Epithelial cell of prostate (primary cell): ENCODE data around the gene TCF12.
"Not testable (repeated sequence)": the region's sequence is repeated elsewhere in the genome, so short reads cannot be mapped to it uniquely, and the experiment has no call there.

Experiments
- DNase-seq: peaks from one replicate; pipeline ENCODE4 v3.0.0-alpha.2; 2011; ENCODE audit warnings: low read depth, low spot score
- H3K27ac ChIP-seq: fragments of 450-650 bp; 2 replicates; pipeline ENCODE4 v1.5.1; 2017; ENCODE audit warnings: mild to moderate bottlenecking

The TCF12 gene

DNA sequence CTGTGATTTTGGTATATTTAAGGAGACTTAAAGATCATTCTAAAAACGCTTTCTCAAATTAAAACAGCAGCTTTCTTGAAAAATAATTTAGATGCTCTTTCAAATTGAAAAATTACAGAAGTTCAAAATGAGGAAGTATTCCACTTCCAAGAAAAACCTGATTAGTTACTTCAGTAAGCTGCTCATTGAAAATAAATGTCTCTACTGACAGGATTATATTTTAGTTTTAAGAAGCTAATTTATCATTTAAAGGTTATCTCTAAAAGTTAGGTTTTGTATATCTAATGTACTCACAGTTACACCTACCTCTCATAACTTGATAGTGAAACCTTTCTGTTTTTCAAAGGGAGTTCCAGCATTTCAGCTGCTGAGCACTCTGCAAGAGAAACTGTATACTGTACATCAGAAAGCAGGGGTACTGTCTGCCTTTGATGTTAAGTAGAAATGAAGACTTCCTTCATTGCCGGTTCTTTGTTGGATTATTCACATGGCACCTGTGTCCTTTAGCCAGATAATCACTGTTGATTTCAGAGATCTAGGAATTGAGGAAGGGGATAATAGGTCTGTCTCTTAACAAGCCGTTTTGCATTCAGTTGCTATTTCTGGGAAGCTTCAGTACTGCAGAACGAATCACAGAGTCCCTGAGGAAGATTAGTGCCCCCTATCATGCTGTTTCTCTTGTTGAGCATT lies 161.6 kb downstream of the TCF12 start:
- no peak for DNase-seq
- no peak overlapping the region for H3K27ac ChIP-seq

GRCh38 chr15:57082054-57082728 lies 163.7 kb downstream of the TCF12 start:
- no peak for DNase-seq
- H3K27ac ChIP-seq: no peak overlapping the region

- H3K27ac ChIP-seq: no peak overlapping the region
Observed at GRCh38 chr15:57084192-57084591, 165.7 kb downstream of the TCF12 start.

DNA sequence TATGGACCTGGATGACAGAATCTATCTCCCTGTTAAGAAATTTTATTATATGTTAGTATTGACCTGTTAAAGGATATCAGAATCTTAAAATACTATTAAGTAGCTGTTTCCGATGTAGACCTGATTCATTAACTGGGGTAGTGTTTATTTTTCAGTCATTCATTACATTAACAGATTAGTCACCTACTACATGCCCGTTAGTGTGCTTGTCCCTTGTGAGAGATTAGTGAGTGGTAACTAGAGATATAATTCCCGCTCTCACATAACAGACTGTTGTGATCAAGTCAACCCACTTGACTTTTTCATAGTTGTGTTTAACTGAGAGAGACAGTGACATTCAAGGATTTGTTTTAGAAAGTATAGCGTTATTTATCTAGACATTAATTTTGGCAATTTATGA lies 166.8 kb downstream of the TCF12 start:
- no peak overlapping the region for H3K27ac ChIP-seq
- DNase-seq: no peak

More at GRCh38 chr15:57084192-57084591, 165.7 kb downstream of the TCF12 start:
- DNase-seq: no peak

- H3K27ac ChIP-seq: no peak overlapping the region
- DNase-seq: no peak
Observed at GRCh38 chr15:57086857-57087427, 168.5 kb downstream of the TCF12 start.

GRCh38 chr15:57089815-57090495 lies 171.5 kb downstream of the TCF12 start:
- no peak for DNase-seq
- no peak overlapping the region for H3K27ac ChIP-seq

GRCh38 chr15:57090496-57090859 lies 172.0 kb downstream of the TCF12 start:
- no peak overlapping the region for H3K27ac ChIP-seq
- no peak for DNase-seq

DNA sequence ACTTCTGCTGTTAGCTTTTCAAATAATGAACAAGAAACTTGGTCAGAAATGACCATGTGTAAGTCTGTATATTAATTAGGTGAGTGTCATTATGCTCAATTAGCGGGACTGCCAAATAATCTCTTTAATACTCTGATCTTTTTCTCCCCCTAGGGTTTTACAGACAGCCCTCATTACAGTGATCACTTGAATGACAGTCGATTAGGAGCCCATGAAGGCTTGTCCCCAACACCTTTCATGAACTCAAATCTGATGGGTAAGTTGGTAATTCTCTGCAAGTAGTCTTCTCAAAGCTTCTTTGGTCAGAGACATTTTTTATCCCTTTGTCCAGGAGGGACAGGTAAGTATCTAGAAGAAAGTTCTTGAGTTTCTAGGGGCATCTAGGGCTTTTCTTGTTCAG lies 173.2 kb downstream of the TCF12 start:
- H3K27ac ChIP-seq: no peak overlapping the region
- DNase-seq: no peak

DNA sequence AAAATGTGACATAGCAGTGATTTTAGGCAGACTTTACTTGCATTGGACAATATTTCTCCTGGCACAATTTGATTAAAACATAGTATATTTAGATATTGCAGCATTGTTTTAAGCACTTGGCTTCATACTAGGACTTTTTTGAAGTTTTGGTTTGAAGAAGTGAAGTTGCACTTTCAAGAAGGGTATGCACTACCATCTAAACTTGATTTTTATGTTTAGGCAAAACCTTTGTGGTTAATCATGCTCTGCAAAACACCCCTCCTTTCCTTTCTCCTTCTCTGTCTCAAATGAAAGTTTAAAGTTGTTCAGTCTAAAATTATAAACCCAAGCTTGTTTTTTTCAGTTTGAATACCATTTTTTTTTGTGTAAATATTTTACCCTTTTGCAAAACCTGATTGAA lies 173.8 kb downstream of the TCF12 start:
- no peak for DNase-seq
- H3K27ac ChIP-seq: no peak overlapping the region

- no peak for DNase-seq
- no peak overlapping the region for H3K27ac ChIP-seq
Observed at GRCh38 chr15:57094321-57095257, 176.1 kb downstream of the TCF12 start.

- no peak for DNase-seq
- H3K27ac ChIP-seq: no peak overlapping the region
Observed at GRCh38 chr15:57095896-57096295, 177.5 kb downstream of the TCF12 start.

- H3K27ac ChIP-seq: peak overlapping the region; percentile 5
- DNase-seq: no peak
Observed at GRCh38 chr15:57097246-57097645, 178.8 kb downstream of the TCF12 start.

- peak overlapping the region; percentile 5 for H3K27ac ChIP-seq
- DNase-seq: not testable (repeated sequence)
Observed at GRCh38 chr15:57097919-57098543, 179.6 kb downstream of the TCF12 start.

GRCh38 chr15:57098896-57099295 lies 180.5 kb downstream of the TCF12 start:
- no peak overlapping the region for H3K27ac ChIP-seq

DNA sequence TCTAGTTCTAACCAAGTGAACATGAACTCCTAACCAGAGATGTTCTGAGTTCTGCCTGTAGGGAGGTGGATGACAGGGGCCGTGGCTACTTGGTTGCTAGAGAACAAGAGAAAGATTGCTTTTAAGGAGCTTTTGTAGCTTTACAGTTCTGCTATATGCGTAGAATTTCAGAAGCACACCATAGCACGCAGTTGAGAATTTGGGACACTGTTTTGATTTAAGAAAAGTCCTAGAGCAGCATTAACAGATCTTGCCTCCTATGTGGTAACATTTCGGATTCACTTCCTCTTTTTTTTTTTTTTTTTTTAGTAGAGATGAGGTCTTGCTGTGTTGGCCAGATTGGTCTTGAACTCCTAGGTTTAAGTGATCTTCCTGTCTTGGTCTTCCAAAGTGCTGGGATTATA lies 181.7 kb downstream of the TCF12 start:
- H3K27ac ChIP-seq: no peak overlapping the region
- DNase-seq: no peak

More at GRCh38 chr15:57098896-57099295, 180.5 kb downstream of the TCF12 start:
- no peak for DNase-seq

DNA sequence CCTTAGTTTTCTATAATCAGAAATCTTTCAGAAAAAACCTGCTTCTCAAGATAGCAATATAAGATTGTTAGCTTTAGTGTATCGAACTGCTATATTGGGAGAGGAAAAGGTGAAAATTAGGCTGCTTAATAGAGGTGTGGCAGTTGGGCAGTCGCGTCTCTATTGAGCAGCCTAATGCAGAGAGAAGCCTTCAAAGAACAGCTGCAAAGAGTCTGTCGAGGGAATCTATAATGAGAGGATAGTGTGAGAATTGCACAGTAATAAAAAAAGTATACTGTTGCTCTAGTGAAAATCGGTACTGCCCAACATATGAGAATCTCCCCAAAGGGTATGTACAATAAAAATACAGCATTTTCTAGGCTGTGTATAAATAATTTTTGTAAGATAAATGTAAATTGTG lies 184.4 kb downstream of the TCF12 start:
- DNase-seq: no peak
- H3K27ac ChIP-seq: no peak overlapping the region

DNA sequence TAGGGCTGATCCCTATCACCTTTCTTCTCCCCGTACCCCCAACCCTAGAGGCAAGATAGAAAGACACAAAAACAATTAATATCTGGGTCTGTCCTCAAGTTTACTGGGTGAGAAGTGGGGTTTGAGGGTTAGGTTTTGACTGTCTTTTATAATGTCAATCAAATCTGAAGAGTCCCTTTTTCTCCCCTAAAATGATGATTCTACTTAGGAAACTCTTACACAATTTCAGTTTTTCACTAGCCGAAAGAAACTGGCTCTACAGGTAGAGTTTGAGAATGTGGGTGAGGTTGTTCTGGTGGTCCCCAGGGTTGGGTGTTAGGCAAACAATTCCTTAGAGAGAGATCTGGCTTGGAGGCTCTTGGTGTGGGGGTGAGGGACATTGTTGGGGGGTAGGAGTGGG lies 189.9 kb downstream of the TCF12 start:
- DNase-seq: no peak
- H3K27ac ChIP-seq: no peak overlapping the region

GRCh38 chr15:57109005-57109404 lies 190.6 kb downstream of the TCF12 start:
- no peak overlapping the region for H3K27ac ChIP-seq
- DNase-seq: no peak

- no peak overlapping the region for H3K27ac ChIP-seq
- DNase-seq: no peak
Observed at GRCh38 chr15:57111002-57111401, 192.6 kb downstream of the TCF12 start.

GRCh38 chr15:57112178-57112577 lies 193.7 kb downstream of the TCF12 start:
- DNase-seq: no peak
- H3K27ac ChIP-seq: no peak overlapping the region
